Fibroblast of peridontal ligament (primary cell): ENCODE data around the gene CTSE.
"Not testable (repeated sequence)": the region's sequence is repeated elsewhere in the genome, so short reads cannot be mapped to it uniquely, and the experiment has no call there.

Source experiments
- DNase-seq: peaks from one replicate; pipeline ENCODE4 v3.0.0-alpha.2; 2010; ENCODE audit errors: extremely low read depth

The CTSE gene

GRCh38 chr1:206014601-206015000, 9.1 kb downstream of the CTSE start:
- no peak for DNase-seq

DNA sequence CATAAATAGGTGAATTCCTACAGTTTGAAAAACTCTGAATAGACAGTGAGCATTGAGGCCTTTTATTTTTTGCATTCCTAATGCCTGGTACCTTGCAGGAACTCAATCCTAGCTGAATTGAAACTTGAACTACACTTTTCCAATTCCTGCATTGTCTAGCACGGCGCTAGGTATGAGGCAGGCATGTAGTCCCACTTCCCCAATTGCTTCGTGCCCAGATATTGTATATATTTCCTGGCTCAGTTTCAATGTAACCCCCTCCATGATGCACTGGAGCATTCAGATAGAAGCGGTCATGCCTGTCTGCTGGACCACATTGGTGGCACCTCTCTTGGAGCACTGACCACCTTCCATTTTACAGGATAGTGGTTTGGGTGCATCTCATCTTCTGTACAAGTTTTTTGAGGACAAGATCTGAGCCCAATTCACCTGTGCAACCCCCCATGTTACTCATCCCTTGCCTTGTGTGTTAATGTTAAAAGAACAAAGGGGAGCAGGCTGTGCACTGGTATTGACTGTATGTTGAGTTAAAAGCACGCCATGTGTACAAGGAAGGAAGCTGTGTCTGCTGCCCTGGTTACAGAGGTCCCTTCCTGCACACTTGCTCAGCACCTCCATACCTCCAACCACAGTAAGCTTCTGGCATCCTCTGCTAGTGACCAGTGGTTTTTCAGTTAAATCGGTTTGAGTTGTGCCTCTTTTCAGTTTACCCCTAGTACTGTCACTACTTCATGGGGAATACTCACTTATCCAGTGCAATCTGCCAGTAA, 10.5 kb downstream of the CTSE start:
- DNase-seq, result no peak

DNA sequence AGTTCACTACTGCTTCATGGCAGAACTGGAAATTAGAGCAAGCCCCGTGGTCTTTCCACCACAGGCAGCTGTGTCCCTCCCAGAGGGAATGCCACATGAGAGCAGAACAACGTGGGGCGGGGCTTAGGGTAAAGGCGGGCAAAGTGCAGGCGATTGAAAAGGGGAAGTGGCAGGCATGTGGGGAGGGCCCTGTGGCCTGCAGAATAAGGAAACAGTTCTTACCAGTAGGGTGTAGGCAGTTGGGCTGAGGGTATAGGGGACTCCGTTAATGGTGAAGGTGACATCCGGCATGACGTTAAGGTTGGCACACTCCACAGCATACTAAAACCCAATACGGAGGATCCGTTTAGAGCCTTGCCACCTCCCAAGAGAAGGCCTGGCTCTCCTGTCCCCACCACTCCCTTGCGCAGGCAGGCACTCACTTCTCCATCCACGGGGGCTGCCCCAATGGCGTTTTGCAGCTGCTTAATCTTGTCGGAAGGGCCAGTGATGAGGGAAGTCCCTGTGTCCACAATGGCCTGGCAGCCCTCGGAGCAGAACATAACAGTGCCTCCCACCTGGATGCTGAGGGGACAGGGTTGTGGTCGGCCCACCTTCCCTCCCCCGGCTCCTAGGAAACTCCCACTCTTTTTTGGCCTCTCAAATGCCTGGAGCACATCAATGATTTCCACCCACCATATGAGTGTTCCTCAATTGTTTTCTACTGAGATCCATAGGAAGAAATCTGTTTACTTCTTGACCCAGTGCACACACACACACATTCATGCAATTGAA, 11.4 kb downstream of the CTSE start:
- no peak for DNase-seq

GRCh38 chr1:206011057-206011456, 12.6 kb downstream of the CTSE start:
- DNase-seq, result no peak

- no peak for DNase-seq
Observed at GRCh38 chr1:206010060-206010459, 13.6 kb downstream of the CTSE start.

DNA sequence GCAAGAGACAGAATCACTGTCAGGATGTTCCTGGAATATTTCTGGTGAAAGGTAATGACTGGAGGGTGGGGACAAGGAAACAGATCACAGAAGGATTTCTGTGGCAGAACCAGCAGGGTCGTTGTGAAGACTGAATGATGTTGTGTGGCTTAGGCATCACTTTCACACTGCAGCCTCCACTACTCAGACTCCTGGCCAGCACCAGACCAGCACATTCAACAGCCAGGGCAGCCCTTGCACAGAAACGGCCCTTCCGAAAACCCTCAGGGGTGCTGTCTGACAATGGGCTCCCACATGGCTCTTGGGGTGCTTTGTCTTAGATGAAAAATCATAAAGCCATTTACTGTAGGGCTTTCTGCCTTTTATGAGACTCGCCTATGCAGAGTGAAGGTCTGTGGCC, 16.7 kb downstream of the CTSE start:
- no peak for DNase-seq

GRCh38 chr1:206005778-206006180, 17.9 kb downstream of the CTSE start:
- no peak for DNase-seq

DNA sequence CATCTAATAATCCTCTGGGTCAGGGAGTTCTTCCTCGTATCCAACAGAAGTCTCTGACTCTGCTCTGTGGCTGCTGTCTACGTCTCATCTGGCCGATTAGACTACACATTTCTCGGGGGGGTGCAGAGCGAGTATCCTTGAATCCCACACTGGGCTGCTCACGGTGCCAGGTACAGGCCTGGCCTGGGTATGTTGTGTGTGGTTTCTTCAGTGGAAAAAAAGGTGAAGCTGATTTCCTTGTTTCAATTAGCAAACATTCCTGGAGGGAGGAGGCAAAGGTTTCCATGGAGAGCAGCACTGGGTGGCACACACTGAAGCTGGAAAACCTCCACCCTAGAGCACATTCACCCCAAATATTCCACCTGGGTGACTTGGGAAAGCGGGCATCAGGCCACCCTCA, 18.5 kb downstream of the CTSE start:
- no peak for DNase-seq

DNA sequence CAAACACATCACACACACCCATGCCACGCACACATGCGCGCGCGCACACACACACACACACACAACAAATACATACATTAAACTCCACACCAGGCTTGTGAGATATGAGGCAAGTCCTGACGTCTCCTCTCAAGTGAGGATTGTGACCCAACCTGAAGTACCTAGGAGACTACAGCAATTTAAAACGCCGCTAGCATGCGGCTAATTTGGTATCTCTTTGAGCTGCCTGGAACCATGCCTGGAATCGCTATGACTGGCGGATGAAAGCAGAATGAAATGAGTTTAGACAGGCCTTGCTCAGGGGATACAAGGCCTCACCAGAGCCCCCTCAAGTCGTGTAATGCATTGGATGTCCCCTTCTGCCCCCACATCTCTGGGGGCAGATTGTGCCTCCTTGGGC, 18.9 kb downstream of the CTSE start:
- no peak for DNase-seq

DNA sequence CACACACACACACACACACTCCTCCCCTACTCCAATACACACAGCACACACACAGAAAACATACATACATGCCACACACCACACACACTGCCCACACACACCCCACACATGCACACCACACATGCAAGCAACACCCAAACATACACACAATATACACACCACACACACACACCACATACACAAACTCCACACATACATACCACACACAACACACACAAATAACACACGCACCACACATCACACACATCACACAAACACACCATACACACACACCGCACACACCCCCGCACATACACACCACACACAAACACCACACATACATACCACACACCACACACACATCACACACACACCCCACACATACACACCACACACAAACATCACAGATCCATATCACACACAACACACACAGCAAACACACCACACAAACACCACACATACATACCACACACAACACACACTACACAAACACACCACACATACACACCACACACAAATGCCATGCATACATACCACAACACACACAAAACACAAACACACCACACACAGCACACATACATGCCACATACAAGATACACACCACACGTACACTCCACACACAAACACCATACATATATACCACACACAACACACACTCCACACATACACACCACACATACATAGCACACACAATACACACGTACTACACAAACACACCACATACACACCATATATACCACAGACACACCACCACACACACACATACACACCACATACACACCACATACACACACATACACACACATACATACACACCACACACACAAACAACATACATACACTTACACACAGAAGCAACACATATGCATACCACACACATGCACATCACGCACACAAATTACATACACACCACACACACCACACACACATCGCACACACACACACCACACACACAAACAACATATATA, 19.6 kb downstream of the CTSE start:
- DNase-seq, result no peak

DNA sequence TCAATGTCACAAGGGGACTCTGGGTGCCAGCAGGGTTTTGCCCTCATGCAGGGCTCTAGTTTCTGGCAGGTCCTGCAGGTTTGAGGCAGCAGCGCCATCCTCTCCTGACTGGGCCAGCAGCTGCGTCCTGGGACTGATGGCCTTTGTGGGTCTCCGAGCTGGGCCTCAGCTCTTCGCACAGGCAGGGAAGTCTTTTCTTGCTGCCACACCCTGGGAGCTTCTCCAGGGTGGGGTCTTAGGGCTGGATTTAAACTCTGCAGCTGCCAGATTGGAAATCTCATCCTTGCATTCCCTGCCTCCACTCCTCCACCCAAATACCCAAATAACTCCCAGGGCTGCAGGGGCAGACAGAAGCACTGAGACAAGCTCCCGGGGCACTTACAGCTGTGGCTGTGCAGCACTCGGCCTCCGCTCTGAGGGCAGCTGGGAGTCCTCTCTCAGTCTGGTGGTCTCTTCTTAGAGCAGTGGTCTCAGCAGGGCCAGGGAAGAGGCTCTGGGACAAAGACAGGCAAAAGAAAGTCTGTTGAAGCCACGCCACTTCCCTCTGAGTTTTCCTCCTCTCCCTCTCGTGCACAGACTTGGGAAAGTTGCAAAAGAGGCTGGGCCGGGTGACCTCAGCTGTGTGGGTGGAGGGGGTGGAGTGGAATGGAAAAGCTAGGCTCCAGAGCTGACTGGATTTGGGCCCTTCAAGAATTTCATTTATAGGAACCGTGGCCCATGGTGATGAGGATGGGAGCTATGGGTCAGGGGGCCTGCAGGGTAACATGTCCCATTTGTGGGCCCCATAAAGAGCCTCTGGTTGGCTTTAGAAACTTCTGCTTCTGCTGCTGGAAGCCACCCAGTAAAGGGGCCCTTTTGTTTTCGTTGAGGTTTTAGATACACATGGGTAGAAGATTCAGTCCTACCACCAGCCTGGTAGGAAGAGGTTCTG, 20.6 kb downstream of the CTSE start, which contains the start of gene RAB7B:
RAB7B (minus strand) TSS at position 525 of the 931 bp plus-strand sequence. CDS start 9,260 bp downstream, outside the sequence.
- peak; percentile 81 for DNase-seq

GRCh38 chr1:206002160-206002559, 21.5 kb downstream of the CTSE start:
- no peak for DNase-seq

GRCh38 chr1:206001476-206001888, 22.2 kb downstream of the CTSE start:
- DNase-seq, result peak; percentile 93

DNA sequence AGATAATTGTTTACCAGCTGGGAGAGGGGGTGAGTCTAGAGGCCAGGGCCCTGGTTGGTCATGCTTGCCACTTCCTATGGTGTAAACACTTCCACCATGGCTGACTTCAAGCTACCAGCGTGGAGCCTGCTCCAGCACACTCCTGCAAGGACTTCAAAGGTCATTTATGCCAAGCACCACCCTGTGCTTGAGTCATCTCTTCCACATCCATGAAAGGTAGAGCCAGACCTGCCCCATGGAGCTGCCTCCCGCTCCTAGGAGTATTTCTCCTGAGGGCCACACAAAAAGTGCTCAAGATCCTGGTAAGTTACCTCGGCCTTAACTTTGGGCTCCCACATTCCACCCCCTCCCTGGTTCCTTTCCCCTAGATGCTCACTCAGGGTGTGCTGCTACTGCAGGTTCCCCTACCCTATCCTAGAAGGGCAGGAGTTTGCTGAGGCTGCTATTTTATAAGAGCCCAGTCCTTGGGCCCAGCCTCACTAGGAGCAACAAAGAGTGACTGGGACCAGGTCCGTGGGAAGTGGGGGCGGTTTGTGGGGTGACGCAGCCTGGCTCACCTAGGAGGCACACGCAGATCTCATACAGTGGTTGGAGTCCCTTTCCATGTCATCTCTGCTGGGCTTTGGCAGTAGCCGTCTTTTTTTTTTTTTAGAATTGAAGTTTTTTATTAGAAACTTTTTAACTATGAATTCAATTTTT, 22.9 kb downstream of the CTSE start:
- no peak for DNase-seq

GRCh38 chr1:205998457-205999241, 25.0 kb downstream of the CTSE start:
- DNase-seq, result no peak

DNA sequence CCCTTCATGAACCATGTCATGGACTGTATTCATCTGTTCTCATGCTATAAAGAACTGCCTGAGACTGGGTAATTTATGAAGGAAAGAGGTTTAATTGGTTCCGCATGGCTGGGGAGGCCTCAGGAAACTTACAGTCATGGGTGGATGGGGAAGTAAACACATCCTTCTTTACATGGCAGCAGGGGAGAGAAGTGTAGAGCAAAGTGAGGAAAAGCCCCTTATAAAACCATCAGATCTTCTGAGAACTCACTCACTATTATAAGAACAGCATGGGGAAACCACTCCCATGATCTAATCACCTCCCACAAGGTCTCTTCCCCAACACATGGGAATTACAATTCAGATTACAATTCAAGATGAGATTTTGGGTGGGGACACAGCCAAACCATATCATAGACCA, 27.1 kb downstream of the CTSE start:
- not testable (repeated sequence) for DNase-seq

DNA sequence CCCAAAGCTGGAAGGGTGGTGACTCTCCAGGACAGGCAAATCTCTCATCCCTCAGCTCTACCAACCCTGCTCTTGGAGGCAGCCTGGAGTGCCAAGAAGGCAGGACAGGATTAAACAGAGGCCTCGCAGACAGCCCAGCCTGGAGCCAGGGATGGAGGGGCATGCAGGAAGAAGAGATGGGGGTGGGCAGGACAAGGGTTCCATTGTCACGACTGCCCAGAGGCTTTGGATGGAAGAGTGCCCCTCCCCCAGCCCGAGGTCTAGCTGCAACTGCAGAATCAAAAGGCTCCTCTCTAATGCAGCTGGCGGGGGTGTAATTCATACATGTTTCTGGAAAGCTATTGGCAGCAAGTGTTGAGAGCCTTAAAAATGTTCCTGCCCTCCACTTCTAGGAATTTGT, 29.3 kb downstream of the CTSE start:
- no peak for DNase-seq

DNA sequence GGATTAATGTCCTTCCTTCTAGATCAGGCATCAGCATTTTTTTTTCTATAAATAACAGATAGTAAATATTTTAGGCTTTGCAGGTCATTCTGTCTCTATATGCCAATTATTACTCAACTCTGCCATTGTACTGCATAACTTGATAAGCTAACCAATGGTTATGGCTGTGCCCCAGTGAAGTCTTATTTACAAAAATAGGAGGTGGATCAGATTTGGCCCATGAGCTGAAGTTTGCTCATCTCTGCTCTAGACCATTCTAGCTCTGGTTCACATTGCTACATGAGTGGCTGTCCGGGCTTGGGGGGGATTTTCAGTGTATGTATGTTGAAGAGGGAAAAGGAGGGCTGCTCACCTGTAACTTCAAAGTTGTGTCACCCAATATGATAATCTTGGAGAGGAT, 30.6 kb downstream of the CTSE start:
- no peak for DNase-seq

- no peak for DNase-seq
Observed at GRCh38 chr1:205992218-205992882, 31.3 kb downstream of the CTSE start.
